Stimulated activated naive CD4-positive, alpha-beta T cell (primary cell): ENCODE results near the gene MLLT6.

Experiments
- DNase-seq, 6 experiments: peaks; one replicate each; lab custom pipeline; 2025; lab: John Stamatoyannopoulos, UW

Gene MLLT6

DNA sequence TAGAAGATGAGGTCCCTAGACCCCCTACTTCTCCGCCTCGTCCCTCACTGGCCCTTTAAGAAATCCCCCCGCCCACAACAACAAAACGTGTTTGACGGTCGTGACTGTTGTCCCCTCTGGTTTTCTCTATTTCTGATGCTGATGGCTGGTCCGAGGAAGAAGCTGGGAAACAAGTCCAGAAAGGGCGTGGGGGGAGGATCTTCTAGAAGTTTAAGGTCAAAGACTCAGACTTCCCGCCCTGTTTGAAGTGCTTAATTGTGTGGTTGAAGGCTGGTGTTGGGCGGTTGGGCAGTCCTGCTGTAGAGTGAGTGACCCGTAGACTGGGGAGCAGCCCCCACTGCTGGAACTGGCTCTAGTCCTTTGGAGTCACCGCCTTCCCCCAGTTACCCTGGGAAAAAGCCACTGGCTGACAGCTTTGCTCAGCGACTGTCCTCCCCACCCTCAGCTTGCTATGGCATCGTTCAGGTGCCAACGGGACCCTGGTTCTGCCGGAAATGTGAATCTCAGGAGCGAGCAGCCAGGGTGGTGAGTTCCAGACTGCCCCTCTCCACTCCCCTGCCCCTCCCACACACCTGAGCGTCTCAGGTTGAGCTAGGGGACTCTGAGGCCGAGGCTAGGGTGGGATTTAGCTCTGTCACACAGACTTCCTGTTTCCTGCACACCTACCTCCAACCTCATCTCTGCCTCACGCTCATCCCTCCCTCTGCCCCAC, 1.6 kb downstream of the MLLT6 start:
- peak in 4 of 6 experiments; percentile 20 to 43 (median 24) for DNase-seq

DNA sequence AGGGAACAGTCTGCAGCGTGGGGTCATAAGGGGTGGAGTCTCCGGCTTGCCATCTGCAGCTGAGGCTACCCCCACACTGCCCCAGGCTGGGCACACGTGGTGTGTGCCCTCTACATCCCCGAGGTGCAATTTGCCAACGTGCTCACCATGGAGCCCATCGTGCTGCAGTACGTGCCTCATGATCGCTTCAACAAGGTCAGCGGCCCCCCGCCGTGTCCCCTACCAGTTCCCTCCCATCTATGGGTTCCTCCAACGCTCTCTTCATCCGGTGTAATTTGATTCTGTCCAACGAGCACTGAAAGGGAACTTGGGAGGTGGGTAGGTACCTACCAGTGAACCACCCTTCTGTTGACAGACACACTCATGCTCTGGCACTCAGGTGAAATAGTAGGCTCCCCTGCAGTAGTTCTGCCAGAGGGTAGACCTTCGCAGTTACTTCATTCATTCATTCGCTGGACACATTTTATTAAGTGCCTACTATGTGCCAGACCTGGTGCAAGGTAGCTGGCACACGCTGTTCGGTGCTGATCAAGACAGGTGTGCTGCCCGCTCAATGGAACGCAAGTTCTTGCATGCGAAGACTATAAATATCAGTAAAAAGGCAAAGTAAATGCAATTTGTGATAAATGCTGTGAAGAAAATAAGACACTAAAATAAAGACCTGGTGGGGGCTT, 2.7 kb downstream of the MLLT6 start:
- no peak for DNase-seq

DNA sequence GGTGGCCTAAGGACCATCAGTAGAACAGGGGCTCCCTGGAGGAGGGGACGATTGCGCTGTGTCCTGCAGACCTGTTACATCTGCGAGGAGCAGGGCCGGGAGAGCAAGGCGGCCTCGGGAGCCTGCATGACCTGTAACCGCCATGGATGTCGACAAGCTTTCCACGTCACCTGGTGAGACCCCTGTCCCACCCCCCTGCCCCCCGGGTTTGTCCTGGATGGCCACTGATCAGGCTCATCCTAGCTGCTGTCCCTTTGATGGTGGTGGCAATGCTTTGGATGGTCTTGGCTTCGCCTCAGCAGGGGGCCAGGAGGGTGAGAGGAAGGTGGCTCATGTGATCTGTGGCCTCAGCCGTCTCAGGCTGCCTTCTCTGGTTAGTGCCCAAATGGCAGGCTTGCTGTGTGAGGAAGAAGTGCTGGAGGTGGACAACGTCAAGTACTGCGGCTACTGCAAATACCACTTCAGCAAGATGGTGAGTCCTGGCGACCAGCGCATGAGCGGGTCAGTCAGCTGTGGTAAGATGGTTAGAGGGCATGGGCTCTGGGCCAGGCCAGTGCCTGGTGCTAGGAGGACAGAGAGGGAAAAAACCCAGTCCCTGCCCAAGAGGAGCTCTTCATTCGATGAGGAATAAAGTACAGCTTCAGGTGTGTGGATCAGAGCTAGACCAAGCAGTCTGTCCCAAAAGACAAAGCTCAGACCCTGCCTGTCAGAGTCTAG, 4.2 kb downstream of the MLLT6 start:
- DNase-seq, result no peak

DNA sequence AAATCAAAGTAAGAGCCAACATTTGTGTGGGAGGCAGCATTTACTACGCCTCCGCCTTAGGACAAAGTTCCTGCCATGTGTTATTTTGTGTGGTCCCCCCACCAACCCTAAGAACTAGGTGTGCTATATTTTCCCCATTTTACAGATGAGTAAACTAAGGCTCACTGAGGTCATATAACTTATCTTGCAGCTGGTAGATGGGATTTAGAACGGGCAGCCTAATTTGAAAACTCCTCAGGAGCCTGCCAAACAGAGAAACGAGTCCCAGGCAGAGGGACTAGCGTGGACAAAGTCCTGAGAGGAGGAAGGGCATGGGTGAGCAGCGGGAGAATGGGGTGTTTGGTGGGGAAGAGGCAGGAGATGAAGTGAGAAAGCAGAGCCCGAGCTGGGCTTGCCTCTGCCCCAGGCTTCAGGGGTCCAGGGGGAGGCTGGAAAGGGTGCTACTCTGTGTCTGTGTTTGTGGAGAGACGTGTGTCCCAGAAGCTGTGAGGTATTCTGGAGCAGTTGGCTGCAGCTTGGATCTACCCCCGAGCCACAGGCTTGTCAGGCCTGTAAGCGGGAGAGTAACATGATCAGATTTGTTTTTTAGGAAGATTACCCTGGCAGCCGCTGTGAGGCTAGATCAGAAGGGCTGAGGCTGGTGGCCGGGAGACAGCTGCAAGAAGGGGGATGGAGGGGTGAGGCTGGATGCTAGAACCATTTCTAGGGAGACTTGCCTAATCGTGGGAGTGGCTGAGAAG, 5.0 kb downstream of the MLLT6 start:
- no peak for DNase-seq

DNA sequence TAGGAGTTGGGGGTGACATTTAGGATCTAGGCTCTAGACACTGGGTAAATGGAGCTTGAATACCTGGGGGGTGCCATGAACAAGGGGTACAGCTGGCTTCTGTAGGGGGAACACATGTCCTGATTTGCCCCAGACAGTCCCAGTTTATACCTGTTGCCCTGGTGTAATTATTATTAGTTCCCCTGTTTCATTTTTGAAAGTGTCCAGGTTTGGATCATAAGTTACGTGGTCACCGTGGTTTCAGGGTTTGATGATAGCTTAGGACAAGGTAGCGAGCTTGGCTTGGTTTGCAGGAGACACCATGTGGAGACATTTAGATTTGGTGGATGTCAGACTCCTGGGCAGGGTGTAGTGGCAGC, 5.5 kb downstream of the MLLT6 start:
- no peak for DNase-seq

DNA sequence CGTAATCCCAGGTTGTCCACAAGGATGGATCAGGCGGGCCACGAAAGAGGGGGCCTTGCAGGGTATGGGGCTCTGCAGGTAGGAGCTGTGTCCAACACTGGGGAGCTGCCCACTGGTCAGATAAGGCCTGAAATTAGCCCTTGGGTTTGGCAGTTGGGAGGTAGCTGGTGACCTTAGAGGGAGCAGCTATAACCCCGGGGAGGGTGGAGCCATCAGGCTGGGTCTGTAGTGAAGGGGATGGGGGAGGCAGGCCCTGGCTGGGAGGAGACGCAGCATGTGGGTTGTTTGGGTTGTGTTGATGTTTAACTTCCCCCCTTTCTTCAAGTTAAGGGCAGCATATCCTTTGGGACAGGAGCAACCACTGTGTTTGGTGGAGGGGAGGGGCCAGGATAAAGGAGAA, 5.9 kb downstream of the MLLT6 start:
- no peak for DNase-seq

DNA sequence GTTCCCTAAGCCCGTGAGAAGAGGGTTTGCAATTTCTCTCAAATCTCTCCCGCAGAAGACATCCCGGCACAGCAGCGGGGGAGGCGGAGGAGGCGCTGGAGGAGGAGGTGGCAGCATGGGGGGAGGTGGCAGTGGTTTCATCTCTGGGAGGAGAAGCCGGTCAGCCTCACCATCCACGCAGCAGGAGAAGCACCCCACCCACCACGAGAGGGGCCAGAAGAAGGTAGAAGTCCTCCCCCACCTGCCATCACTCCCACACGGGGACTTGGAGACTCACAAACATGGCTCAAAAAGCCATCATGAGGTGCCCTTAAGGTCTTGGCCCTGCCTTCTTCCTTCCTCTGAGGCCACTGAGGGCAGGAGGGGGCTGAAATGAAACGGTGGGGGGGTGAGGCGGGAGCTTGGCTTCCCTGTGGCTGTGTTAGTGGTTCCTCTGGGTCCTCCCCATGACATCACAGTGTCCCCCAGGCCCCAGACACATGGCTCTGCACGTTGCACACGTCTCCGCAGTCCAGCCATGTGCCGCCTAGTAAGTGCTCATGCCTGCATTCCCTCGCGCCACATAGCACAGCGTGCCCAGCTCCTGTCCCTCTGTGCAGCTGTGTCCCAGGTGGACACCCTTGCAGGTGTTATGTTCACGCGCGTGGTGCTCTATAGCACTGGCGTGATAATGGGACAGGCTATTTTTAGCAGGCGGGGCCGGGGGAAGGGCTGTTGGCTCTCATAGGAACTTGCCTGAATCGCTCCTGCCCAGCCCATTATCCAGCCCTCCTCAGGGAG, 6.9 kb downstream of the MLLT6 start:
- no peak for DNase-seq

DNA sequence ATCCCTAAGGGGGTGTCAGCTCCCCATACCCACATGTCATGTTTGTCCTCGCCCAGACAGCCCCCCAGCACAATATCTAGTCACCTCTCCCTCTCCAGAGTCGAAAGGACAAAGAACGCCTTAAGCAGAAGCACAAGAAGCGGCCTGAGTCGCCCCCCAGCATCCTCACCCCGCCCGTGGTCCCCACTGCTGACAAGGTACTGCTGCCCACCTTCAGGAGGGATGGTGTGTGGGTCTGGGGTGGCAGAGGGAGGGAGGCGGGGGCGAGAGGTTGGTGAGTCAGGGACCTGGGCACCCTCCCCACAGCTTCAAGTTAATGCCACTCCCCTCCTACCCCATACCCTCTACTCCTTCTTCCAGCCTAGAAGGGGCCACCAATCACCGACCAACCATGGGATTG, 7.5 kb downstream of the MLLT6 start:
- DNase-seq, result no peak

DNA sequence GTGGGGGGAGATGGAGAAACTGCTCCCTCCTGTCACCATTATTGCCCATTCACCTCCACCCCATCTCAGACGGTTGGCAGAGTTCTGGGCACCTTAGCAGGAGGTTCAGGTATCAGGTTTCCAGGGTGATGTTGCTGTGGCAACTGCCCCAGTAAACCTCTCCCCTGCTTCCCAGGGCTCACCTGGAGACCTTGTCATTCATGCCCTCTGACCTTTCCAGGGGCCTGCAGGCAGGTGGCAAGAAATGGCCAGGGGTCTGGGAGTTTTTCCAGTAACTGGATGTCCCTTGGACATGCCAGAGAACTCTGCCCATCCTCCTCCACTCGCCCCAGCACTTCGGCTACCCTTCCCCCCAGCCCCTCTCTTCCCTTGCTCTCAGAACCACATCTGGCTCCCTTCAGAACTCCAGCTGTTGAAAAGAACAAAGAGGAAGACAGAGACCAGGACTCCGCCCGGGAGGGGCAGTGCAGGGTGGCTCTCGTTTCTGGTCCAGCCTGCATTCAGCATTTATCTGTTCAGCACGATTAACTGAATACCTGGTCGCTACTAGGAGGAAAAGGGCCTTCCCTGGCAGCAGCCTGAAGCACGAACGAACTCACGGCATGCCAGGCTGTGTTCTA, 8.5 kb downstream of the MLLT6 start:
- DNase-seq, result no peak

DNA sequence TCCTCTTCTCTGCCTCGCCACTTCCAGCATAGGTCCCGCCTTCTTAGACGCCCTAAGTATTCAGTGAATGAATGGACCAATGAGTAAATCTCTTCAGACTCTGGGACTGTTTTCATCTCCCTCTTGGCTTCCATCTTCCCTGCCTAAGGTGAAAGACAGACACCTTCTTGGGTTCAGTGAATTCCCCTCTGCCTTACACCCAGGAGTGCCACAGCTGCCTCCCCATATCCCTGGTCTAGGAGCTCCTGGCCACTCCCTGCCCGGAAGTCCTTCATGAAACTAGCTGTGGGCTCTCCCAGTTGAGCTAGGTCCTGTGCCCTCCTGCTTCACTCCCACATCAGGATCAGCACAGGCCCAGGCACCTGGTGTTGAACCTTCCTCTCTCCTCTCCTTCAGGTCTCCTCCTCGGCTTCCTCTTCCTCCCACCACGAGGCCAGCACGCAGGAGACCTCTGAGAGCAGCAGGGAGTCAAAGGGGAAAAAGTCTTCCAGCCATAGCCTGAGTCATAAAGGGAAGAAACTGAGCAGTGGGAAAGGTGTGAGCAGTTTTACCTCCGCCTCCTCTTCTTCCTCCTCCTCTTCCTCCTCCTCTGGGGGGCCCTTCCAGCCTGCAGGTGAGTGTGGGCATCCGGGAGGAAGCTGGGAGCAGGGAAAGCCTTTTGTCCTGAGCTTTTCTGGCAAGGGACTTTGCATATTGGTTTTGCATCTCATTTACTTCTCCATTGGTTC, 10.3 kb downstream of the MLLT6 start:
- DNase-seq, result no peak

DNA sequence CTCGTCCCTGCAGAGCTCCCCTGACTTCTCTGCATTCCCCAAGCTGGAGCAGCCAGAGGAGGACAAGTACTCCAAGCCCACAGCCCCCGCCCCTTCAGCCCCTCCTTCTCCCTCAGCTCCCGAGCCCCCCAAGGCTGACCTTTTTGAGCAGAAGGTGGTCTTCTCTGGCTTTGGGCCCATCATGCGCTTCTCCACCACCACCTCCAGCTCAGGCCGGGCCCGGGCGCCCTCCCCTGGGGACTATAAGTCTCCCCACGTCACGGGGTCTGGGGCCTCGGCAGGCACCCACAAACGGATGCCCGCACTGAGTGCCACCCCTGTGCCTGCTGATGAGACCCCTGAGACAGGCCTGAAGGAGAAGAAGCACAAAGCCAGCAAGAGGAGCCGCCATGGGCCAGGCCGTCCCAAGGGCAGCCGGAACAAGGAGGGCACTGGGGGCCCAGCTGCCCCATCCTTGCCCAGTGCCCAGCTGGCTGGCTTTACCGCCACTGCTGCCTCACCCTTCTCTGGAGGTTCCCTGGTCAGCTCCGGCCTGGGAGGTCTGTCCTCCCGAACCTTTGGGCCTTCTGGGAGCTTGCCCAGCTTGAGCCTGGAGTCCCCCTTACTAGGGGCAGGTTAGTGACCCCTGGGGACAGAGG, 11.4 kb downstream of the MLLT6 start:
- DNase-seq, result no peak

DNA sequence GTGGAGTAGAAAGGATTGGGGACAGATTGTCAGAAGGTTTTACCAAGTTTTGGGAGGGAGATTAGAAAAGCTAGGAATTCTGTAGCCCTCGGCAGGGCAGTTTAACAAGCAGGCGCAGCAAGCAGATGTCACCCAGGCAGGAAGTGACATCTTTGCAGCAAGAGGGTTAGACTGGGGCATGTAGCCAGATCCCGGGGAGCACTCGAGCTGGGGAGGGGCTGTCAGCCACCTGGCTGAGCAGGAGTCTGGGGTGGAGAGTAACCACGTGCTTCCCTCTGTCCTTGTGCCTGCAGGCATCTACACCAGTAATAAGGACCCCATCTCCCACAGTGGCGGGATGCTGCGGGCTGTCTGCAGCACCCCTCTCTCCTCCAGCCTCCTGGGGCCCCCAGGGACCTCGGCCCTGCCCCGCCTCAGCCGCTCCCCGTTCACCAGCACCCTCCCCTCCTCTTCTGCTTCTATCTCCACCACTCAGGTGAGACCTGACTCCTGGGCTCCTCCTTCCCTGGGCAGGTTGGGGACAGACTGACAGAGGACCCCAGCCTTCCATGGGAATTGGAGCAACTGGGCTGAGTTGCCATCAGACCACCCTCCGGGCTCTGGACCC, 12.2 kb downstream of the MLLT6 start:
- DNase-seq, result no peak

DNA sequence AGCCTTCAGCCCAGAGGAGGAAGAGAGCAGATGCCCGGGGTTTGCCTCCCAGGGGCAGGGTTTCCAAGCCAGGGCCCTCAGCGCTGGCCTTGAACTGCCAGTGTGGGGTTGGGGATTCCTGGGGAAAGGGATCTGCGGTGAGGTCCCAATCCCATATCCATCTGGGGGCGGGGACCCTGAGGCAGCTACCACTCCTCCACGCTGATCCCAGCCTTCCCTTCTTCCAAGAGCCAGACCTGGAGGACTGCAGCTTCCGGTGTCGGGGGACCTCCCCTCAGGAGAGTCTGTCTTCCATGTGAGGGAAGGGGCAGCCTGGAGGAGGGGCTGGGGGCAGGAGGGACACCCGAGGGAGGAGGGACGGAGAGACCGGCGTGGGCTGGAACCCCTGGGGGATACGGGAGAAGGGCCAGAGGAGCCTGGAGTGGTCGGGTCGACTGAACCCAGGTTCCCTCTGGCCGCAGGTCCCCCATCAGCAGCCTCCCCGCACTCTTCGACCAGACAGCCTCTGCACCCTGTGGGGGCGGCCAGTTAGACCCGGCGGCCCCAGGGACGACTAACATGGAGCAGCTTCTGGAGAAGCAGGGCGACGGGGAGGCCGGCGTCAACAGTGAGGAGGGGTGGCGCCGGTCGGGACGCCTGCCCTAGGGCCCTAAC, 14.3 kb downstream of the MLLT6 start:
- no peak for DNase-seq

DNA sequence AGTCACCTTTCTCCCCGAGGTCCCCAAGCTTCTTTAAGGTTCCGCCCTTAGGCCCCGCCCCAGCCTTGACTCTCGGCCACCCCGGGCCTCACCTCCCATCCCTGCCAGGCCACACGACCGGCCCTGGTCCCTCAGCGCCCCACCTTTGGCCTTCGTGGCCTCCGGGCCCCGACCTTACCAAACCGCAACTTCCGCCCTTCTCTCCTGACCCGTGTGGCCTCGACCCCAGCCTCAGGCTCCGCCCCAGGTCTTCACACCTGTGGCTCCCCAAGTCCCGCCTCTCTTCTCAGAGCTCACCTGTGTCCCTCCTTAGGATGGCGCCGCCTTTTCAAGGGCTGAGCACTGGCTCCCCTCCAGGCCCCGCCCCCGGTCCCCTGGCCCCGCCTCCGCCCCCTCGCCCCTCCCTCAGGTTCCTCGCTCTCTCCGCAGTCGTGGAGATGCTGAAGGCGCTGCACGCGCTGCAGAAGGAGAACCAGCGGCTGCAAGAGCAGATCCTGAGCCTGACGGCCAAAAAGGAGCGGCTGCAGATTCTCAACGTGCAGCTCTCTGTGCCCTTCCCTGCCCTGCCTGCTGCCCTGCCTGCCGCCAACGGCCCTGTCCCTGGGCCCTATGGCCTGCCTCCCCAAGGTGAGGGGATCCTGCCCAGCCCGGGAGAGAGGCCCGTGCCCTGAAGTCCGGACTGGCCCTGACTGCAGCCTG, 15.0 kb downstream of the MLLT6 start:
- peak in 2 of 6 experiments; percentile 6 to 25 for DNase-seq

DNA sequence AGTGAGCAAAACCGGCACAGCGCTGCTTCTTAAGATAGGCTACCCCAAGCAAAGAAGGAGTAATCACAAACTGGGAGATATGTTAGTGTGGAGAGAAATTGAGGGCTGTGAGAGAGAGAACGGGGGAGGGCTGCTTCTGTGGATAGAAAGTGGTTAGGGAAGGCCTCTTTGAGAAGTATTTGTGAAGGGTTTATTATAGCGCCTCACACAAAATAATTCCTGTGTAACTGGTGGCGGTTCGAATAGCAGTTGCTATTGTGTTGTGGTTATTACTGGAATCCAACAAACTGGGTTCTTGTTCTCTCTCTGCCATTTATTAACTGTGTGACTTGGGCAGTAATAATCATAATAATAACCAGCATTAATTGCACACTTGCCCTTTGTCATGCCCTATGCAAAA, 15.9 kb downstream of the MLLT6 start:
- DNase-seq, result no peak

DNA sequence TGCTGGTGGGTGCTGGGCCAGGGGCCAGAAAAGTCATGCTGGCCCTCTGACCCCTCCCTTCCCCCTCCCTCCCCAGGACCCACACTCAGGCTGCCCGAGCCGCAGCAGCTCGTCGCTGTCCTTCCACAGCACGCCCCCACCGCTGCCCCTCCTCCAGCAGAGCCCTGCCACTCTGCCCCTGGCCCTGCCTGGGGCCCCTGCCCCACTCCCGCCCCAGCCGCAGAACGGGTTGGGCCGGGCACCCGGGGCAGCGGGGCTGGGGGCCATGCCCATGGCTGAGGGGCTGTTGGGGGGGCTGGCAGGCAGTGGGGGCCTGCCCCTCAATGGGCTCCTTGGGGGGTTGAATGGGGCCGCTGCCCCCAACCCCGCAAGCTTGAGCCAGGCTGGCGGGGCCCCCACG, 16.7 kb downstream of the MLLT6 start:
- DNase-seq, result no peak

DNA sequence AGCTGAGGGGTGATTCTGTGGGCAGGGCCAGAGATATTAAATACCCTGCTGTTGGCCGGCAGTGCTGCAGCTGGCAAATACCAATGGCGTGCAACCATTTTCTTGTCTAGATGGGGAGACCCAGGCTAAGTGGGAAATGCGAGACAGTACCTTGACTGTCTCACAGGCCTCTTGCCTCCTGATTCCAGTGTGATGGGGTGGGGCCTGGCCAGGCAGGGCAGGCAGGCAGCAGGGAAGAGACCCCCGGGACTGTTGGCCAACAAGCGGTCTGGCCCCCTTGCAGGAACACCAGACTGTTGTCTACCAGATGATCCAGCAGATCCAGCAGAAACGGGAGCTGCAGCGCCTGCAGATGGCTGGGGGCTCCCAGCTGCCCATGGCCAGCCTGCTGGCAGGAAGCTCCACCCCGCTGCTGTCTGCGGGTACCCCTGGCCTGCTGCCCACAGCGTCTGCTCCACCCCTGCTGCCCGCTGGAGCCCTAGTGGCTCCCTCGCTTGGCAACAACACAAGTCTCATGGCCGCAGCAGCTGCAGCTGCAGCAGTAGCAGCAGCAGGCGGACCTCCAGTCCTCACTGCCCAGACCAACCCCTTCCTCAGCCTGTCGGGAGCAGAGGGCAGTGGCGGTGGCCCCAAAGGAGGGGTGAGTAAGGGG, 19.4 kb downstream of the MLLT6 start:
- DNase-seq, result no peak

DNA sequence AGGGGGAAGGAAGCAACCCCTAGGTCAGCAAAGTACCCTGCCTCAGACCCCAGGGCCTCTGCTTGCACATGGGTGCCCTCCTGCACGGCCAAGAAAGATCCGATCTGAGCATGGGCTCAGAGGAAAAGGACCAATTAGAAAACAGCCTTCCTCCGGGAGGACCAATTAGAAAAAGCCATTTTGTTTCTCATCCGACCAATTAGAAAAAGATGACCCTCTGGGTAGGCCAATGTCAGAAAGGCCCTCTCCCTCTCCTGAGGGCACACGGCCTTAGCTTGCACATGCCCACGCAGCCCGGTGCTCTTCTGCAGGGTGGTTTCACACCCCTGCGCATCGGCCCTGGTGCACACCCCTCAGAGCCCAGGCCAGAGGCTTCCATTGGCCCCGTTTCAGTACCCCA, 20.0 kb downstream of the MLLT6 start:
- no peak for DNase-seq
